Posterior vena cava (tissue), 2 donors: Measurements from ENCODE around the gene PARP3. TPM values are rescaled to one million over a fixed set of nuclear protein-coding genes. Genes with fewer than 3 reads are reported as not detected.

Source experiments
- DNase-seq: peaks from one replicate; pipeline ENCODE4 v3.0.0-alpha.2; 2020; ENCODE audit warnings: low spot score
- intact Hi-C, 2 donors: fragments of 100-400 bp; cut with DNase I; formaldehyde crosslinking; loops; one replicate each; pipeline versions ENCODE4 v1.14.1 to v1.14.2; 2022 to 2023
- total RNA-seq, 2 donors: library from RNA; stranded (reverse); fragmentation: NEBNext Ultra II Directional; extraction: Animal tissue kit (Norgen Biotek cat#: 25700); gene quantifications; one replicate each; pipeline ENCODE4 v1.2.1, GENCODE V29; 2021
- donor health status: DM: yes; HTN: yes; CAD: no.
- donor health status: DM: yes; HTN: yes; CAD: no.

PARP3 gene
- total RNA-seq, 2 donors from 2014 or later, result 16.5 to 22.3 TPM

DNA sequence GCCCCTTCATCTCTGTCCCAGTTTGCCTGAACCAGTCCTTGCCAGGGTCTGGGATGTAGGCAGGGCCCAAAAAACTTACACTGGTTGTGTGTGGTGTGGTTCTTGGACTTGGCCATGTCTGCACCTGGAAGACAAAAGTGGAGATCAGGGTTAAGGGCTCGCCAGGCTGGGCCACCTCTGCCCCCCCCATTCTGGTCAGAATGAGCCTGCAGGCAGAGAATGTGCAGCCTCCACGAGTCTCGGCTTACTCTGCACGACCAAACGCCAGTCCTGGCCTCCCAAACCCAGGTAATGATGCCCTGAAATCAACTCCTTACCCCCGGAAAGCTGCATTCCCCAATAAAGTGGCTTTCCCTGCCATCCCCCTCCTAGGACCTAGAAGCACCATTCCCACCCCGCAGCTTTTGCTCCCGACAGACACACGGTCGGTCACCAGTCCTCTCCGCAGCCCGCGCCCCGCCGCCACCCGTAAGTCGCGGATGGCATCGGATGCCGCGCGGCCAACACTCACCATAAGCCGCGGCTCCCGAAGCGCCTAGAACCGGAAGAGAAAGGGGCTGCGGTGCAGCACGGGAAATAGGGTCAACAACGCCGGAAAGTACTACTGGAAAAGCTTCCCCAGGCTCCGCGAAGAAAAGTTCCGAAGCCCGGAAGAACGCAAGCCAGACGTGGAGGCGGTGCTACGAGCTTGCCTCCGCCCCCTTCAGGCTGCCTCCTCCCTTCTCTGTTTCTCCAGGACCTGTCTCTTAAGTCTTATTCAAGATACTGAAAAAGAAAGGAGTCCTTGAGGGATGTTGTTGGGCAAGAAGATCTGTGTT, 53.4 kb downstream of the PARP3 start, which contains the start of gene RPL29:
RPL29 (minus strand) TSS at position 550 of the 818 bp plus-strand sequence; CDS start at position 116, 434 bp downstream.
- intact Hi-C loops, result no loop called here
- DNase-seq, result peak; percentile 96

DNA sequence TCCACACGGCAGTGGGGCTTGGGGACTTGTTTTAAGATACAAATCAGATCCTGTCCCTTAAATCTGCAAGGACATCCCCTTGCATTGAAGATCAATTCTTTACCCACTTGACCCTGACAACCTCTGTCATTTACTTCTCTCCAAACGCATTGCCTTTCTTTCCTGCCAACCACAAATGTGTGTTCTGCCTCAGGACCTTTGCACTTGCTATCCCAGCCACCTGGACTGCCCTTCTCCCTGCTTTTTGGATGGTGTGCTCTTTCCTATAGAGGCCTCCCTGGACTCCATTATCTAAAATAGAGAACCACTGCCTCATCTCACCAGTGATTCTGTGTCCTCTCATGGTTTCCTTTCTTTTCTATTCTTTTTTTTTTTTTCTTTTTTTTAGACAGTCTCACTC, 55.0 kb downstream of the PARP3 start:
- intact Hi-C loops, result no loop called here
- no peak for DNase-seq

- intact Hi-C loops, result no loop called here
These were observed 55.9 kb downstream of the PARP3 start for GRCh38 chr3:51997935-51998596.

More at GRCh38 chr3:51997935-51998596, 55.9 kb downstream of the PARP3 start:
- DNase-seq, result no peak

Other genes starting within 250 kb of the PARP3 start
- gene GRM2, start 235.3 kb upstream of the PARP3 start, total RNA-seq, result under 1 TPM; 0.14 to 0.24 TPM
- gene IQCF6, start 163.1 kb upstream of the PARP3 start, total RNA-seq, result not detected
- gene IQCF2, start 80.7 kb upstream of the PARP3 start, total RNA-seq, result not detected
- not detected for gene IQCF5, start 66.8 kb upstream of the PARP3 start, total RNA-seq
- gene IQCF1, start 39.0 kb upstream of the PARP3 start, total RNA-seq, result not detected
- 10 to 100 TPM; 13.4 to 14.9 TPM for gene RRP9, start 459 bp upstream of the PARP3 start, total RNA-seq
- gene GPR62, start 13.0 kb downstream of the PARP3 start, total RNA-seq, result not detected
- gene PCBP4, start 25.1 kb downstream of the PARP3 start, total RNA-seq, result 10 to 100 TPM; 48.9 to 53.2 TPM
- 10 to 100 TPM; 21.0 to 32.7 TPM for gene ABHD14B, start 31.7 kb downstream of the PARP3 start, total RNA-seq
- 10 to 100 TPM in 1 of 2 donors, 1 to 10 TPM in 1; 8.4 to 18.6 TPM for gene ABHD14A, start 32.7 kb downstream of the PARP3 start, total RNA-seq
- gene ACY1, start 41.2 kb downstream of the PARP3 start, total RNA-seq, result 10 to 100 TPM; 11.8 to 12.3 TPM
- gene RPL29, start 53.5 kb downstream of the PARP3 start, total RNA-seq, result 100 to 1,000 TPM; 657 to 687 TPM
- gene DUSP7, start 114.2 kb downstream of the PARP3 start, total RNA-seq, result 10 to 100 TPM; 29.9 to 36.4 TPM
- 1 to 10 TPM; 1.7 to 1.9 TPM for gene POC1A, start 212.1 kb downstream of the PARP3 start, total RNA-seq